Measurements from ENCODE around the gene TDRD7. TPM values are rescaled to one million over a fixed set of nuclear protein-coding genes. Genes with fewer than 3 reads are reported as not detected.

The TDRD7 gene
- total and polyA plus RNA-seq, 2 of the 13 experiments (the other 11 are each of a cell fraction or from before 2014, with no cell fraction given) = 9.8 to 15.5 TPM

DNA sequence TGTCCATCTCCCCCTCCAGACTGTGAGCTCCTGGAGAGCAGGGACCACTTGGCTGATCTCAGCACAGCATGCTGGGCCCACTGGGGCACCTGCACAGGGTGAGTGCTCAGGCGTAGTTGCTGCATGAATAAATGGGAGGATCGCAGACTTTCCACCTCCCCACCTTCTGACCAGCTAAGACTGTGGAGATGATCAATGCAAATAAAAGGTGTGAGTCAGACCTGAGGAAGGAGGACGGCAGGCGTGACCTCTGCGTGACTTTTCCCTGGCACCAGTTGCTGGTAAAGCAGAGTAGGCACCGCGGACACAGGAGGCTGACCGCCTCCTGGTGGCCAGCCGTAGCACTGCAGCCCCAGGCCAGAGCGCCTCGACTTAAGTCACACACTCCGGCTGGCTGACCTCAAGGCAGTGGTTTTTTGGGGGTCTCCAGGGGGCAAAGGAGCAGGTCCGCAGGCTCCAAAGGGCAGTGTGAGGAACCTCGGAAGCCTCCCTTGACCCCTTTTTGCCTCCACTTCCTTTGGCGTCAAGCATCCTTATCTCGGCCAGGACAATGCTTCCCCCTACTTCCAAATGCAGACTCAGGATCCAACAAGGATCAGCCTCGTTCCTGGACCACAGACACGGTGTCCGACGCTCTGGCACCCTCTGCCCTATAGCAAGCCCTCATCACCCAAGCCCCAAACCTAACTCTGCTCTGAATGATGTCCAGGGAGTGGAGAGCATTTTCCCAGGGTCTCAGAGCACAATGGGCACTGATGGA, 12.7 kb upstream of the TDRD7 start (continued):
- TF ChIP-seq, protein P1, sequence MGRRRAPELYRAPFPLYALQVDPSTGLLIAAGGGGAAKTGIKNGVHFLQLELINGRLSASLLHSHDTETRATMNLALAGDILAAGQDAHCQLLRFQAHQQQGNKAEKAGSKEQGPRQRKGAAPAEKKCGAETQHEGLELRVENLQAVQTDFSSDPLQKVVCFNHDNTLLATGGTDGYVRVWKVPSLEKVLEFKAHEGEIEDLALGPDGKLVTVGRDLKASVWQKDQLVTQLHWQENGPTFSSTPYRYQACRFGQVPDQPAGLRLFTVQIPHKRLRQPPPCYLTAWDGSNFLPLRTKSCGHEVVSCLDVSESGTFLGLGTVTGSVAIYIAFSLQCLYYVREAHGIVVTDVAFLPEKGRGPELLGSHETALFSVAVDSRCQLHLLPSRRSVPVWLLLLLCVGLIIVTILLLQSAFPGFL (CRISPR knock-in tag; IDR thresholded peaks at IDR 0.05) = no peak
- TF ChIP-seq MTA1 (CRISPR knock-in tag; IDR thresholded peaks at IDR 0.05; ENCODE audit: borderline replicate concordance) (no peak), MATR3 (CRISPR knock-in tag; IDR thresholded peaks at IDR 0.05) (no peak), ZFP62 (CRISPR knock-in tag; IDR thresholded peaks at IDR 0.05) (no peak), ZBTB38 (CRISPR knock-in tag; IDR thresholded peaks at IDR 0.05) (peak; percentile 69), U2AF2 (IDR thresholded peaks at IDR 0.05; ENCODE audit: low read depth, low read length) (no peak), NFYC (CRISPR knock-in tag; IDR thresholded peaks at IDR 0.05) (no peak), ETS1 (CRISPR knock-in tag; IDR thresholded peaks at IDR 0.05) (no peak), ZSCAN22 (CRISPR knock-in tag; IDR thresholded peaks at IDR 0.05) (no peak), TGIF2 (CRISPR knock-in tag; IDR thresholded peaks at IDR 0.05) (no peak), BRCA1 (CRISPR knock-in tag; IDR thresholded peaks at IDR 0.05) (no peak), KAT8 (CRISPR knock-in tag; IDR thresholded peaks at IDR 0.05) (no peak), UBTF (CRISPR knock-in tag; IDR thresholded peaks at IDR 0.05) (no peak), ZNF430 (CRISPR knock-in tag; IDR thresholded peaks at IDR 0.05) (no peak), PHF8 (CRISPR knock-in tag; IDR thresholded peaks at IDR 0.05) (no peak), MED8 (CRISPR knock-in tag; IDR thresholded peaks at IDR 0.05; ENCODE audit: insufficient replicate concordance) (no peak), MAF1 (CRISPR knock-in tag; IDR thresholded peaks at IDR 0.05; ENCODE audit: borderline replicate concordance) (no peak), ZBTB42 (CRISPR knock-in tag; IDR thresholded peaks at IDR 0.05) (no peak), ZNF329 (CRISPR knock-in tag; IDR thresholded peaks at IDR 0.05; ENCODE audit: low read depth) (no peak)
- TF ChIP-seq, protein P2, sequence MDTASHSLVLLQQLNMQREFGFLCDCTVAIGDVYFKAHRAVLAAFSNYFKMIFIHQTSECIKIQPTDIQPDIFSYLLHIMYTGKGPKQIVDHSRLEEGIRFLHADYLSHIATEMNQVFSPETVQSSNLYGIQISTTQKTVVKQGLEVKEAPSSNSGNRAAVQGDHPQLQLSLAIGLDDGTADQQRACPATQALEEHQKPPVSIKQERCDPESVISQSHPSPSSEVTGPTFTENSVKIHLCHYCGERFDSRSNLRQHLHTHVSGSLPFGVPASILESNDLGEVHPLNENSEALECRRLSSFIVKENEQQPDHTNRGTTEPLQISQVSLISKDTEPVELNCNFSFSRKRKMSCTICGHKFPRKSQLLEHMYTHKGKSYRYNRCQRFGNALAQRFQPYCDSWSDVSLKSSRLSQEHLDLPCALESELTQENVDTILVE (CRISPR knock-in tag; IDR thresholded peaks at IDR 0.05) = no peak
- TF ChIP-seq, protein P3, sequence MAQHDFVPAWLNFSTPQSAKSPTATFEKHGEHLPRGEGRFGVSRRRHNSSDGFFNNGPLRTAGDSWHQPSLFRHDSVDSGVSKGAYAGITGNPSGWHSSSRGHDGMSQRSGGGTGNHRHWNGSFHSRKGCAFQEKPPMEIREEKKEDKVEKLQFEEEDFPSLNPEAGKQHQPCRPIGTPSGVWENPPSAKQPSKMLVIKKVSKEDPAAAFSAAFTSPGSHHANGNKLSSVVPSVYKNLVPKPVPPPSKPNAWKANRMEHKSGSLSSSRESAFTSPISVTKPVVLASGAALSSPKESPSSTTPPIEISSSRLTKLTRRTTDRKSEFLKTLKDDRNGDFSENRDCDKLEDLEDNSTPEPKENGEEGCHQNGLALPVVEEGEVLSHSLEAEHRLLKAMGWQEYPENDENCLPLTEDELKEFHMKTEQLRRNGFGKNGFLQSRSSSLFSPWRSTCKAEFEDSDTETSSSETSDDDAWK (CRISPR knock-in tag; IDR thresholded peaks at IDR 0.05) = no peak
- TF ChIP-seq, protein P4, sequence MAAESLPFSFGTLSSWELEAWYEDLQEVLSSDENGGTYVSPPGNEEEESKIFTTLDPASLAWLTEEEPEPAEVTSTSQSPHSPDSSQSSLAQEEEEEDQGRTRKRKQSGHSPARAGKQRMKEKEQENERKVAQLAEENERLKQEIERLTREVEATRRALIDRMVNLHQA (CRISPR knock-in tag; IDR thresholded peaks at IDR 0.05) = no peak

Measured in HepG2 (cell line).